Brain microvascular endothelial cell (primary cell): ENCODE data around the gene SERBP1.

Experiments
- DNase-seq: peaks from one replicate; pipeline ENCODE4 v3.0.0-alpha.2; 2020
- H3K27ac ChIP-seq: fragments of 250-450 bp; sonication (Bioruptor Pico); 2 replicates; pipeline ENCODE4 v1.5.1; 2020; ENCODE audit warnings: mild to moderate bottlenecking, moderate library complexity
- H3K27me3 ChIP-seq: fragments of 250-450 bp; sonication (Bioruptor Pico); replicated peaks from 2 replicates; pipeline ENCODE4 v1.5.1; 2020; ENCODE audit warnings: mild to moderate bottlenecking
- H3K36me3 ChIP-seq: fragments of 250-450 bp; sonication (Bioruptor Pico); replicated peaks from 2 replicates; pipeline ENCODE4 v1.5.1; 2020; ENCODE audit warnings: mild to moderate bottlenecking
- H3K4me3 ChIP-seq: 2 replicates; pipeline ENCODE4 v1.5.1; 2011; ENCODE audit warnings: low read depth, mild to moderate bottlenecking, control low read depth, low read length, moderate library complexity
- CTCF ChIP-seq: IDR thresholded peaks from 2 replicates; pipeline ENCODE4 v1.5.1; 2011; ENCODE audit warnings: low read depth, mild to moderate bottlenecking, moderate library complexity, low read length, control low read depth, inconsistent platforms; ENCODE audit errors: missing control alignments
- in situ Hi-C: cut with HindIII; loops from 2 replicates; pipeline ENCODE4 v1.10.0; 2017; ENCODE audit warnings: low sequenced_read_pairs, low pct_ligation_motif_present

Gene SERBP1

GRCh38 chr1:67399199-67399993 is 30.8 kb downstream of the SERBP1 start:
- H3K36me3 ChIP-seq = no peaks in the 10 kb centered on the region
- no peak for DNase-seq
- no peak for TF ChIP-seq CTCF
- no peak overlapping the region for H3K27ac ChIP-seq
- H3K4me3 ChIP-seq = no peak overlapping the region
- in situ Hi-C loops = no loop called here
- no peaks in the 10 kb centered on the region for H3K27me3 ChIP-seq

GRCh38 chr1:67394548-67394947 is 35.7 kb downstream of the SERBP1 start:
- Histone ChIP-seq H3K27me3 (no peaks in the 10 kb centered on the region), H3K36me3 (no peaks in the 10 kb centered on the region), H3K27ac (no peak overlapping the region), H3K4me3 (no peak overlapping the region)
- DNase-seq = no peak
- in situ Hi-C loops = no loop called here
- TF ChIP-seq CTCF = no peak

- Histone ChIP-seq H3K4me3 (no peak overlapping the region), H3K27ac (no peak overlapping the region), H3K27me3 (no peaks in the 10 kb centered on the region), H3K36me3 (no peaks in the 10 kb centered on the region)
- DNase-seq = no peak
- in situ Hi-C loops = no loop called here
- TF ChIP-seq CTCF = no peak
These were observed 36.5 kb downstream of the SERBP1 start for GRCh38 chr1:67393737-67394136.

- in situ Hi-C loops = no loop called here
- no peak for DNase-seq
- Histone ChIP-seq H3K4me3 (no peak overlapping the region), H3K27me3 (no peaks in the 10 kb centered on the region), H3K27ac (no peak overlapping the region), H3K36me3 (no peaks in the 10 kb centered on the region)
- TF ChIP-seq CTCF = no peak
These were observed 37.0 kb downstream of the SERBP1 start for GRCh38 chr1:67393240-67393639.

GRCh38 chr1:67390041-67390887 is 39.9 kb downstream of the SERBP1 start:
- in situ Hi-C loops = no loop called here

More at GRCh38 chr1:67390041-67390887, 39.9 kb downstream of the SERBP1 start:
- Histone ChIP-seq H3K27ac (peak overlapping the region; percentile 42), H3K36me3 (no peaks in the 10 kb centered on the region), H3K27me3 (no peaks in the 10 kb centered on the region), H3K4me3 (no peak overlapping the region)
- DNase-seq = peak; percentile 75
- no peak for TF ChIP-seq CTCF
